Measurements from ENCODE around the gene MEAF6.

- TF ChIP-seq ARNT (IDR thresholded peaks at IDR 0.05) (no peak), ZNF384 (IDR thresholded peaks at IDR 0.05) (no peak), PKNOX1 (IDR thresholded peaks at IDR 0.05) (no peak), TARDBP (IDR thresholded peaks at IDR 0.05) (no peak), LEF1 (IDR thresholded peaks at IDR 0.05; ENCODE audit: borderline replicate concordance) (no peak), FOXK2 (IDR thresholded peaks at IDR 0.05) (no peak), ELF4 (IDR thresholded peaks at IDR 0.05) (no peak), FOXM1 (IDR thresholded peaks at IDR 0.05; ENCODE audit: borderline replicate concordance) (no peak)
These were observed 36.6 kb downstream of the MEAF6 start for GRCh38 chr1:37477946-37478345.
